Osteocyte (in vitro differentiated cells): ENCODE data around the gene CACNA2D3. TPM values are rescaled to one million over a fixed set of nuclear protein-coding genes. Genes with fewer than 3 reads are reported as not detected.

ENCODE experiments used
- DNase-seq: peaks from one replicate; pipeline ENCODE4 v3.0.0; 2021; ENCODE audit warnings: mixed read lengths; ENCODE audit not compliant: unreplicated experiment; ENCODE audit errors: extremely low spot score
- H3K27ac Mint-ChIP-seq: one replicate; pipeline ENCODE4 v1.8.0; 2021; ENCODE audit warnings: mild to moderate bottlenecking, mixed read lengths; ENCODE audit not compliant: unreplicated experiment
- H3K27me3 Mint-ChIP-seq: one replicate; pipeline ENCODE4 v1.8.0; 2021; ENCODE audit warnings: mixed read lengths; ENCODE audit not compliant: unreplicated experiment
- H3K36me3 Mint-ChIP-seq: one replicate; pipeline ENCODE4 v1.8.0; 2021; ENCODE audit warnings: mixed read lengths; ENCODE audit not compliant: unreplicated experiment
- H3K4me1 Mint-ChIP-seq: one replicate; pipeline ENCODE4 v1.8.0; 2021; ENCODE audit warnings: mixed read lengths; ENCODE audit not compliant: unreplicated experiment
- H3K4me3 Mint-ChIP-seq: one replicate; pipeline ENCODE4 v1.8.0; 2021; ENCODE audit warnings: mild to moderate bottlenecking, moderate library complexity, mixed read lengths; ENCODE audit not compliant: unreplicated experiment
- H3K9me3 Mint-ChIP-seq: one replicate; pipeline ENCODE4 v1.8.0; 2021; ENCODE audit warnings: mixed read lengths; ENCODE audit not compliant: unreplicated experiment
- CTCF ChIP-seq: fragments of 200-600 bp; sonication (generic); IDR thresholded peaks from 2 replicates; pipeline ENCODE4 v1.5.0; 2021; ENCODE audit warnings: antibody characterized with exemption, mild to moderate bottlenecking, moderate library complexity
- total RNA-seq: library from RNA; stranded (reverse); gene quantifications from 2 replicates; pipeline ENCODE4 v1.2.1, GENCODE V29; 2021

Gene CACNA2D3
- total RNA-seq, 1 donor from 2014 or later = 0.46 TPM

- no peak overlapping the region for H3K4me3 Mint-ChIP-seq
- H3K36me3 Mint-ChIP-seq = no peaks in the 10 kb centered on the region
- H3K27ac Mint-ChIP-seq = no peak overlapping the region
- no peak for TF ChIP-seq CTCF
- H3K9me3 Mint-ChIP-seq = no peaks in the 10 kb centered on the region
- no peaks in the 10 kb centered on the region for H3K27me3 Mint-ChIP-seq
- peaks cover 55% of the 10 kb centered on the region for H3K4me1 Mint-ChIP-seq
- DNase-seq = no peak
These were observed 779.7 kb downstream of the CACNA2D3 start for GRCh38 chr3:54901906-54902685.

GRCh38 chr3:54905261-54905888, 783.0 kb downstream of the CACNA2D3 start:
- H3K9me3 Mint-ChIP-seq = no peaks in the 10 kb centered on the region
- no peak overlapping the region for H3K4me3 Mint-ChIP-seq
- H3K4me1 Mint-ChIP-seq = peaks cover 62% of the 10 kb centered on the region
- H3K27me3 Mint-ChIP-seq = no peaks in the 10 kb centered on the region
- TF ChIP-seq CTCF = peak; percentile 31
- H3K36me3 Mint-ChIP-seq = no peaks in the 10 kb centered on the region
- no peak for DNase-seq
- peak overlapping the region; percentile 39 for H3K27ac Mint-ChIP-seq

GRCh38 chr3:54905920-54906319, 783.6 kb downstream of the CACNA2D3 start:
- no peak for DNase-seq
- Mint-ChIP-seq H3K27me3 (no peaks in the 10 kb centered on the region), H3K4me1 (peaks cover 62% of the 10 kb centered on the region), H3K27ac (peak overlapping the region; percentile 45), H3K4me3 (no peak overlapping the region), H3K9me3 (peaks cover 2% of the 10 kb centered on the region), H3K36me3 (no peaks in the 10 kb centered on the region)
- TF ChIP-seq CTCF = no peak

GRCh38 chr3:54906763-54907162, 784.4 kb downstream of the CACNA2D3 start:
- DNase-seq = no peak
- H3K27me3 Mint-ChIP-seq = no peaks in the 10 kb centered on the region
- H3K4me1 Mint-ChIP-seq = peaks cover 58% of the 10 kb centered on the region
- no peak for TF ChIP-seq CTCF
- peaks cover 8% of the 10 kb centered on the region for H3K9me3 Mint-ChIP-seq
- H3K27ac Mint-ChIP-seq = no peak overlapping the region
- no peak overlapping the region for H3K4me3 Mint-ChIP-seq
- H3K36me3 Mint-ChIP-seq = peaks cover 4% of the 10 kb centered on the region

- Mint-ChIP-seq H3K36me3 (peaks cover 10% of the 10 kb centered on the region), H3K4me3 (no peak overlapping the region), H3K9me3 (peaks cover 14% of the 10 kb centered on the region), H3K27me3 (no peaks in the 10 kb centered on the region), H3K4me1 (peaks cover 51% of the 10 kb centered on the region), H3K27ac (no peak overlapping the region)
- no peak for DNase-seq
- TF ChIP-seq CTCF = no peak
These were observed 786.8 kb downstream of the CACNA2D3 start for GRCh38 chr3:54909191-54909590.
